ENCODE measurements around the gene KRTAP10-12. TPM values are rescaled to one million over a fixed set of nuclear protein-coding genes. Genes with fewer than 3 reads are reported as not detected.
"Not testable (repeated sequence)": the region's sequence is repeated elsewhere in the genome, so short reads cannot be mapped to it uniquely, and the experiment has no call there.

The KRTAP10-12 gene
- total RNA-seq, 1 experiment from 2014 or later, result not detected

DNA sequence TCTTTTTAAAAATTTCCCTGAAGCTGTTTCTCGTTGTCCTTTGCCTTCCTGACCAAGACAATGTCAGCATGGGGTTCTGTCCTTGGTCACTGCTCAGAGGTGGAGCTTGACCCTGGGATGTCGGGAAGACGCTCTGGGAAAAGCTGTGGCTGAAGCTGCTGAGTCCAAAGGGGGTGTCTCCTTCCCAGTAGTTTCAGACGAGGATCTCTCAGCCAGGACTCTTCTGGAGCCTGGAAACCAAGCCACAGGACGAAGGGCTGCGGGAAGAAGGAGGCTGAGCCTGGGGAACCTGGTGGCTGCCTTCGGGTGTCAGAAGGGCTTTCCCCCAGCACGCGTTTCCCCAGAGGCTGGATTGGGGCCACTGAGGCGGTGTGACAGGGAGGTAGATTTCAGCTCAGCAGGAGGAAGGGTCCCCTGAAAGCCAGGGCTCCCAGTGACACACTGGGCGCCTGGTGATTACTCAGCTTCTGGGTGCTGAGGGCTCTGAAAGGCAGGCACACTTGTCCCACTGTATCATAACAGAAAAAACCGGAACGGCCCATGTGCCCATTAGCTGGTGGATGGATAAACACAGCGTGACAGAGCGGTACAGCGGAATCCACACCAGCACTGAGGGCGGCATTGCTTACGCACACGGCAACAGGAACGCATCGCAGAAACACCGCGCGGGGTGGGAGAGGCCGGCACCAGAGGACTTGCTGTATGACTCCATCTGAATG, 10.0 kb upstream of the KRTAP10-12 start:
- peaks cover 8% of the 10 kb centered on the region for H3K27me3 ChIP-seq
- H3K9me3 ChIP-seq, result no peaks in the 10 kb centered on the region
- H3K4me3 ChIP-seq, result no peak overlapping the region
- no peaks in the 10 kb centered on the region for H3K36me3 ChIP-seq
- DNase-seq, result no peak

DNA sequence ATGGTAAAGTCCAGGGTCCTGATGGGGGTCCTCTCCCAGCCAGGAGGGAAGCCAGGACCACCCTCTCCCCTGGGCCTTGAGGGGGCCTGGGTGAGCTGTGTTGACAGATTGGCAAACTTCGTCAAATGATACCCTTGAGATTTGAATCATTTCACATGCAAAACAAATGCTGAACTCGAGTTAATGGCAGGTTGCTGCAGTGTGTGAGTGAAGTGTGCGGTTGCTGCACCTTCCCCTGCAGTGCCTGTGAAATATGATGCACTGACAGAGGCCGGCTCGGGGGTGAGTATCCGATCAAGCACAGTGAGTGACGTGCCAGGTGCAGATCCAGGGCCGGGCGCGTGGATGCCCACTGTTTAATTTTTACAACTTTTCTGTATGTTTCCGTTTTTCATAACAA, 9.3 kb upstream of the KRTAP10-12 start:
- Histone ChIP-seq H3K9me3 (peaks cover 2% of the 10 kb centered on the region), H3K27me3 (peaks cover 8% of the 10 kb centered on the region), H3K36me3 (no peaks in the 10 kb centered on the region), H3K4me3 (no peak overlapping the region)
- DNase-seq, result no peak

DNA sequence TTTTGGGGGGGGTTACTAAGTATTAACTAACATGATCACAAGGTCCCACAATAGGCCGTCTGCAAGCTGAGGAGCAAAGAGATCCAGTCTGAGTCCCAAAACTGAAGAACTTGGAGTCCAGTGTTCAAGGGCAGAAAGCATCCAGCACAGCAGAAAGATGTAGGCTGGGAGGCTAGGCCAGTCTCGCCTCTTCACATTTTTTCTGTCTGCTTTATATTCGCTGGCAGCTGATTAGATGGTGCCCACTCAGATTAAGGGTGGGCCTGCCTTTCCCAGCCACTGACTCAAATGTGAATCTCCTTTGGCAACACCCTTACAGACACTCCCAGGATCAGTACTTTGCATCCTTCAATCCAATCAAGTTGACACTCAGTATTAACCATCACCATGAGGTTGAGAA, 7.2 kb upstream of the KRTAP10-12 start:
- not testable (repeated sequence) for DNase-seq, H3K36me3 ChIP-seq, H3K4me3 ChIP-seq, H3K27me3 ChIP-seq
- H3K9me3 ChIP-seq, result peaks cover 17% of the 10 kb centered on the region

DNA sequence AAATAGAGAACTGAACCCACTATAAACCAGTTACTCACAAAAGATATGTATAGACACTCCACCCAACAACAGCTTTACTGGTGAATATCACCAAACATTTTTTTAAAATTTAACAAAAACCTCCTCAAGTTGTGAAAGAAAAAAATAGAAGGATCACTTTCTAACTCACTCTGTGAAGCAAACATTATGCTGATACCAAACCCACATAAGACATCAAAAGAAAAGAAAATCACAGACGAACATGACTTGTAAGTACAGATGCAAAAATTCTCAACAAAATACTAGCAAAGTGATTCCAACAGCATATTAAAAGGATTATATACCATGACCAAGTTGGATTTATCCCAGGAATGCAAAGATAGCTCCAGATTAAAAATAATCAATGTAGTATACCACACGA, 5.3 kb upstream of the KRTAP10-12 start:
- DNase-seq, result no peak
- H3K9me3 ChIP-seq, result peaks cover 17% of the 10 kb centered on the region
- no peaks in the 10 kb centered on the region for H3K36me3 ChIP-seq
- H3K27me3 ChIP-seq, result peaks cover 8% of the 10 kb centered on the region
- no peak overlapping the region for H3K4me3 ChIP-seq

DNA sequence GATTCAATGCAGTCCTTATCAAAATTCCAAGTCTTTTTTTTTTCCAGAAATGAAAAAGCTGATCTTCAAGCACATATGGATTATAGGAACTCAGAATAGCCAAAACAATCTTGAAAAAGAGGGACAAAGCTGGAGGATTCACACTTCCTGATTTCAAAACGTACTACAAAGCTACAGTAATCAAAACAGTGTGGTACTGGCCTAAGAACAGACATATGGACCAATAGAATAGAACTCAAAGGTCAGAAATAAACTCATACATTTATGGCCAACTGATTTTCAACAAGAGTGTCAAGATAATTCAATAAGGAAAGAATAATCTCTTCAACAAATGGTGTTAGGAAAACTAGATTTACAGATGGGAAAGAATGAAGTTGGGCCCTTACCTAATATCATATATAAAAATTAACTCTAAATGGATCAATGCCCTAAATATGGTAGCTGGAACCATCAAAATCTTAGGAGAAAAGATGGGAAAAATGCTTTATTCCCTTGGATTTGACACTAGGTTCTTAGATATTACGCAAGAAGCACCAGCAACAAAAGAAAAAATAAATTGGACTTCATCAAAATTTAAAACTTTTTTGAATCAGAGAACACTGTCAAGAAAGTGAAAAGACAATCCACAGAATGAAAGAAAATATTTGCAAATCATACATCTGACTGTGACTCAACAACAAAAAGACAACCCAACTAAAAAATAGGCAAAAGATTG, 4.0 kb upstream of the KRTAP10-12 start:
- DNase-seq, result no peak
- no peak overlapping the region for H3K4me3 ChIP-seq
- H3K36me3 ChIP-seq, result no peaks in the 10 kb centered on the region
- H3K9me3 ChIP-seq, result peaks cover 17% of the 10 kb centered on the region
- H3K27me3 ChIP-seq, result peaks cover 2% of the 10 kb centered on the region

DNA sequence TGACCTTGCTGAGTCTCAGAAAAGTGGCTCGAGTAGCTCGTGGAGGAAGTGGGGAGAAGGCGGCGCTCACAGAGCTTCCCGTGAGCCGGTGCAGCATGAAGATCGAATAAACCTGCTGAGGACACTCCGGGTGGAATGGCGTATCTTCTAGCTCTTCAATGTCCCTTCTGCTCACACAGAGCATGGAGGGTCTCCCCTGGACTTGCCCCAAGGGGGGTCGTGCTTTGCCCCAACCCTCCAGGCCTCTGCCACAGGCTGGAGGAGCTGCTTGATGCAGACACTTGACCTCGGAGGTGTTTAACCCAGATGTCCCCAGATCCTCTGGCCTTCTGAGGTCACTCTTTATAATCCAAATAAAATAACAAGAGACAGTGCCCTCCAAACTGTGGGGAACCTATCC, 2.2 kb upstream of the KRTAP10-12 start:
- Histone ChIP-seq H3K9me3 (peaks cover 17% of the 10 kb centered on the region), H3K36me3 (no peaks in the 10 kb centered on the region), H3K27me3 (no peaks in the 10 kb centered on the region), H3K4me3 (no peak overlapping the region)
- no peak for DNase-seq

DNA sequence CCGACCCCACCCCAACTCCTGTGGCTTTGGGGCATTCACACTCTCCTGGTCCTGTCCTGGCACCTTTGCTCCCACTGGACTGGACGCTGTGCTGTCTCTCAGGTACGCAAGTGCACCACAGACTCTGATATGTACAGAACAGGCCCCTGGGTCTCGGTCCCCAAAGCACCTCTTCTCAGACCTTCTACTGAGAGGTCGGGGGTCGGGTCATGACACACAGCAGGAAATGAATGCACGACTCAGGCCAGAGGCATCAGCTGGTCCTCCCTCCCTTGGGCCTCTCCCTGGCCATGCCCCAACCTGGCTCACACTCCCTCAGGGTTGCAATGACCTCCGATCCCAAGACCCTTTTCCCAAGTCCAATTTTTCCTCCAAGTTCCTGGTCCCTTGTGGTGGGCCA, 1.8 kb upstream of the KRTAP10-12 start:
- Histone ChIP-seq H3K4me3 (no peak overlapping the region), H3K27me3 (no peaks in the 10 kb centered on the region), H3K36me3 (no peaks in the 10 kb centered on the region), H3K9me3 (peaks cover 17% of the 10 kb centered on the region)
- no peak for DNase-seq

DNA sequence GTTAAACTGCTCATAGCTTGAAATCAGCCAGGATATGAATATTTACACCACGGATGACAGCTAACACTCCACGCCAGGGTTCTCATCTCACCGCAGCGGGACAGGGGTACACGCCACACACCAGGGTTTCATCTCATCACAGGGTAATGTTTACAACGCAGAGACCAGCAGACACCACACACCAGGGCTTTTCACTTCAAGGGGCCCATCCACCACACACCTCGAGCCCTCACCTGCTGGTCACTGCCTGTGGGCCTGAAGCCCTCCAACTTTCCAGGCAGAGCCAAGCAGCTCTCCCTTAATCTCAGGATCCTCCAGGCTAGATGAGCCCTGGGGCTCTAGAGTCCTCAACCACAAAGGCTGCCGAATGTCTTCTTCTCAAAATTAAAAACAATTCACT, 1.3 kb upstream of the KRTAP10-12 start:
- peaks cover 17% of the 10 kb centered on the region for H3K9me3 ChIP-seq
- no peaks in the 10 kb centered on the region for H3K36me3 ChIP-seq
- no peaks in the 10 kb centered on the region; the same call in 1 of the 2 replicates for H3K27me3 ChIP-seq
- no peak overlapping the region for H3K4me3 ChIP-seq
- no peak for DNase-seq

DNA sequence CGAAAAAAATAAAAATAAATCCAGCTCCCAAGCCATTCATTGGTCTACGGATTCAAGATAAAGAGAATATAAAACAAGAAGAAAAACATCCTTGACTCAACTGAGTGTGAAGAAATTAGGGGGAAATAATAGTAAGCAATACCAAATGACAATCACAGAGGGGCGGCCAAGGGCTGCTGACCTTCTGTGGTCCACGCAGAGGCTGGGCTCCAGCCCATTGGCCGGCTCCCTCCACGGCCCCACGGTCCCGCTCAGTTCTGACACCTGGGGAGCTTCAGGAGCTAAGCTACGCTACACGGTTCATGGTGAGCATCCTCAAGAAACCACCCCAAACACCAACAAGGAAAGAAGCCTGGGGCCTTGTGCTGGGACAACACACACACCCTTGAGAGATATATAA, 400 bp upstream of the KRTAP10-12 start:
- H3K27me3 ChIP-seq, result peaks cover 3% of the 10 kb centered on the region; the same call in 1 of the 2 replicates
- DNase-seq, result no peak
- peaks cover 17% of the 10 kb centered on the region for H3K9me3 ChIP-seq
- no peaks in the 10 kb centered on the region for H3K36me3 ChIP-seq
- H3K4me3 ChIP-seq, result no peak overlapping the region

DNA sequence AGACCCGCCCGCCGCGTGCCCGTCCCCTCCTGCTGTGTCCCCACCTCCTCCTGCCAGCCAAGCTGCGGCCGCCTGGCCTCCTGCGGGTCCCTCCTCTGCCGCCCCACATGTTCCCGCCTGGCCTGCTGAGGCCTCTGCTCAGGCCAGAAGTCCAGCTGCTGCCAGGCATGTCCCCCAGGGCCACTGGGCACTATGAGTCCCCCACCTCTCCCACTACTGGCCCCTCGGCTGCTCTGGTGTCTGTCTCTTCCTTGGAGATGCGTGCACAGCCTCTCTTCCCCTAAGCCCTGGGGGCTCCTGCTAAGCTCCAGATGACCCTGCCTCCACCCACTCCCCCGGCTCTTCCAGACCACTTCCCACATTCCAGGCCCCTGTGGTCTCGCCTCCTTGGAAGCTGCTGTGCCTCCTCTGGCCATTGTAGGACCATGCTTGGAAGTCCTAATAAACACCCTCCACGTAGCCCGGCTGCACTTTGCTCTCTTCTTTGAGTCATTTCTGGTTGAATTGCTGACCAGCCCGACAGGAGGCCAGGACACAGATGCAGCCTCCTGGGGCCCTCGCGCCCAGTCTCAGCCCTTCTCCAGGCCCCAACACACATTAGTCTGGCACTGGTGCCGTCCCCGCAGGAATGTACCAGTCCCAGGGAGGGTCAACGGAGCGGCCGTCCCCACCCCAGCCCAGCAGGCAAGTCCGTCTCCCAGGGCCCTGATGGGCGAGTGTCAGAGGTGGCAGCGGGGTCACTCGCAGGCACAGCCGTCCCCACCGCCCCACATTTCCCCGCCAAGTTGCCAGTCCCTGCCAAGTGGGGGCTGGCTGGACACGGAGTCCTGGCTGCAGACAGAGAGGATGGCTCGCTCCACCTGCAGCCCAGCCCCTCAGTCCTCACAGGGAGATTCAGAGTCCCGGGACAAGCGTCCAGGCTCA, 1.1 kb downstream of the KRTAP10-12 start:
- peaks cover 10% of the 10 kb centered on the region for H3K9me3 ChIP-seq
- no peak overlapping the region for H3K4me3 ChIP-seq
- DNase-seq, result no peak
- peaks cover 6% of the 10 kb centered on the region; the same call in 1 of the 2 replicates for H3K27me3 ChIP-seq
- no peaks in the 10 kb centered on the region for H3K36me3 ChIP-seq

DNA sequence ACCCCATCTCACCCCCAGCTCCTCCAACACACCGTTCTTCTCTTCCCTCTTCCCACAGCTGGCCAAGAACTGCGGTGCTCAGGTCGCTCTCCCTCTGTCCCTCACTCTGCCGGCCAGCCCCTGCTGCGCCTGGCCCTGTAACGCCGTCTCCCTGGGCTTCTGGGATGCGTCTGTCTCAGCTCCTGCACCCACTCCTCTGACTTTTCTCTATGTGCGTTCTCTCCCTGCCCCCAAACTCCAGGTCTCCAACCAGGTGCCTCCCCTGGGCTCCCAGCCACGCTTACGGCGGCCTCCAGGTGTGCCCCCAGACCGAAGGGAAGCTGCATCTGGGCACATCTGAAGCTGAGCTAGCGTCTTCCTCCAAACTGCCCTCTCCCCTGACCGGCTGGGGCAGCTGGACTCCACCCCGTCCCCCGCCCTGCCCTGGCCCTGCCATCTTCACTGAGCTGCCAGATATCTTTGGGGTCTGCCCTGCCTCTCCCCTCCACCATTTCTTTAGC, 2.6 kb downstream of the KRTAP10-12 start:
- Histone ChIP-seq H3K27me3 (peaks cover 6% of the 10 kb centered on the region; the same call in 1 of the 2 replicates), H3K4me3 (no peak overlapping the region), H3K36me3 (no peaks in the 10 kb centered on the region), H3K9me3 (no peaks in the 10 kb centered on the region)
- DNase-seq, result no peak

DNA sequence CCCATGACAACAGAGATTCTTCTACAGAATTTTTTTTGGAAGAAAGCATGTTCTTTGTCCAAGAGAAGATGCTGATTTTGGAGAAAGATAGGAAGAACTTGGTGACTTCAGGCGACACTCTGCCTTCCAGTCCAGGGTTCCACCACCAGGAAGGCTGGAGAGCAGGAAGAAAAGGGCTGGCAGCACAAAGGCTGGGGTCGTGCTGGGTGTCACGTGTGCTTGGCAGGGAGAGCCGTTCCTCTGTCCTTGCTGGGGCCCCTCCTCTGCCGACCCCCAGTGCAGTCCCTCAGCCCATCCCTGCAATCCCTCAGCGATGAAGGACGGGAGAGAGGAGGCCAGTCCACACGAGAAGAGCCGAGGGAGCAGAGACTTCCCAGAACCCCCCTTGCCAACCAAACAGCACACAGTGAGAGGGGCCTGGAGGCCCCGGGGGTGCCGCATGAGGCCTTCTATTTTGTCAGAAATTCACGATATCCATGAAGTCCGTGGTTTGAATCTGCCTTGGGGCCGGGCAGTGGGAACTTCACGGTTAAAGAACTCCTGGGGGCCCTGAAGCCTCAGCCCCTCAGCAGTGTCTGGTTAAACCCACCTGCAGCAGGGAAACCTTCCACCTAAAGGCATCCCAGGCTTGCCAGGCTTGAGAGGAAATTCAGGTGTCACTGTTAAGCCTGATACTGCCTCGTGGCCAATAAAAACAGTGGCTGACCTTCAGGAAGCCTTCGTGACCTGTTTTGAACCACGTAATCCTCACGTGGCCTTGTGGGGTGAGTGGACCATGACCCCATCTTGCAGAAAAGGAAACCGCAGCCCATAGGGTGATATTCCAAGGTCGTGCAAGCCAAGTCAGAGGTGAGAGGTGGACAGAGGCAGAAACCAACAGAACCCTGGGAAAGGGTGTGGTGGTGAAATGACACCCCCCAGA, 3.4 kb downstream of the KRTAP10-12 start:
- Histone ChIP-seq H3K9me3 (no peaks in the 10 kb centered on the region), H3K4me3 (no peak overlapping the region), H3K27me3 (peaks cover 6% of the 10 kb centered on the region; the same call in 1 of the 2 replicates), H3K36me3 (no peaks in the 10 kb centered on the region)
- DNase-seq, result no peak

DNA sequence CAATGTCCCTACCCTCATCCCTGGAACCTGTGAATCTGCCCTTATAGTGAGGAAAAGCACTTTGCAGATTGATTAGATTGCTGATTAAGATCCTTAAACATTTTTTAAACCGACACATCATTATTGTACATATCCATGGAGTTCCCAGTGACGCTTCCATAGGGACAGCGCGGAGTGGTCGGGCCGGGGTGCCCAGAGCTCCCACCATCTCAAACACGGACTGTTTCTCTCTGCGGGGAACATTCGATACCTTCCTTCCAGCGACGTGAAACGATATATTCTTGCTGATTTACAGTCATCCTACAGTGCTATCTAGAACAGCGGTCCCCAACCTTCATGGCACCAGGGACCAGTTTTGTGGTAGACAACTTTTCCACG, 4.0 kb downstream of the KRTAP10-12 start:
- no peak for DNase-seq
- Histone ChIP-seq H3K9me3 (no peaks in the 10 kb centered on the region), H3K4me3 (no peak overlapping the region), H3K27me3 (peaks cover 8% of the 10 kb centered on the region), H3K36me3 (no peaks in the 10 kb centered on the region)

DNA sequence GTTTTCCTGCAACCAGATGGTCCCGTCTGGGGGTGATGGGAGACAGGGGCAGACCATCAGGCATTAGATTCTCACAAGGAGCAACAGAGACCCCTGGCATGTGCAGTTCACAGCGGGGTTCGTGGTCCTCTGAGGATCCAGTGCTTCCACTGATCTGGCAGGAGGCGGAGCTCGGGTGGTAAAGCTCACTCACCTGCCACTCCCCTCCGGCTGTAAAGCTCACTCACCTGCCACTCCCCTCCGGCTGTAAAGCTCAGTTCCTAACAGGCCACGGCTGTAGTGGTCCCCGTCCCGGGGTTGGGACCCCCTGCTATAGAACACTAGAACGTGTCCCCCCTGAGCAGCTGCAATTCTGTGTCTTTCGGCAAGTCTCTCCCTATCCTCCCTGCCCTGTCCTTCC, 4.6 kb downstream of the KRTAP10-12 start:
- Histone ChIP-seq H3K36me3 (no peaks in the 10 kb centered on the region), H3K9me3 (no peaks in the 10 kb centered on the region), H3K4me3 (no peak overlapping the region), H3K27me3 (peaks cover 13% of the 10 kb centered on the region)
- DNase-seq, result no peak

DNA sequence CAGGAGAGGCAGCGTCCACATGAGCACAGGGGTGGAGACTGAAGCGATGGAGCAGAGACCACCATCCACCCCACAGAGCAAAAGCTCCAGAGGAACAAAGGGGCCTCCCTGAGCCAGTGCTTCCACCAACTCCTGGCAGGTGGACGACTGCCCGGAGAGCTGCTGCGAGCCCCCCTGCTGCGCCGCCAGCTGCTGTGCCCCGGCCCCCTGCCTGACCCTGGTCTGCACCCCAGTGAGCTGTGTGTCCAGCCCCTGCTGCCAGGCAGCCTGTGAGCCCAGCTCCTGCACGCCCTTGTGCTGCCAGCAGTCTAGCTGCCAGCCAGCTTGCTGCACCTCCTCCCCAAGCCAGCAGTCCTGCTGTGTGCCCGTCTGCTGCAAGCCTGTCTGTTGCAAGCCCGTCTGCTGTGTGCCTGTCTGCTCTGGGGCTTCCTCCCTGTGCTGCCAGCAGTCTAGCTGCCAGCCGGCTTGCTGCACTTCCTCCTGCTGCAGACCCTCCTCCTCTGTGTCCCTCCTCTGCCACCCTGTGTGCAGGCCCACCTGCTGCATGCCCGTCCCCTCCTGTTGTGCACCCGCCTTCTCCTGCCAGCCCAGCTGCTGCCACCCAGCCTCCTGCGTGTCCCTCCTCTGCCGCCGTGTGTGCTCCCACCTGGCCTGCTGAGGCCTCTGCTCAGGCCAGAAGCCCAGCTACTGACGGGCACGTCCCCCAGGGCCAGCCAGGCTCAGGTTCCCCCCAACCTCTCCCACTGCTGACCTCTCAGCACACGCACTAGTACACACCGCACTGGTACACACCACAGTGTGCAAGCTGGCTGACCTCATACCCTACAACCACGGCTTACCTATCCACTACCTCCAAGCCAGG, 5.4 kb downstream of the KRTAP10-12 start:
- DNase-seq, result no peak
- H3K9me3 ChIP-seq, result no peaks in the 10 kb centered on the region
- no peak overlapping the region for H3K4me3 ChIP-seq
- peaks cover 17% of the 10 kb centered on the region for H3K27me3 ChIP-seq
- no peaks in the 10 kb centered on the region for H3K36me3 ChIP-seq

Data from MG63 (cell line).